D721Med (cell line): ENCODE measurements around the gene GALNT2.

ENCODE experiments used
- DNase-seq: peaks from one replicate; pipeline ENCODE4 v3.0.0; 2011; ENCODE audit warnings: low spot score; ENCODE audit not compliant: insufficient read length
- FAIRE-seq: peaks from 2 replicates; lab custom pipeline; 2011; peaks lifted over from hg19 to GRCh38; lab: Jason Lieb, UNC
- TF ChIP-seq, protein P1 (sequence below): IDR thresholded peaks from 2 replicates; pipeline ENCODE4 v1.5.1; 2012; ENCODE audit warnings: mild to moderate bottlenecking, control low read depth; ENCODE audit not compliant: insufficient read depth; ENCODE audit errors: missing control alignments

GALNT2 gene

DNA sequence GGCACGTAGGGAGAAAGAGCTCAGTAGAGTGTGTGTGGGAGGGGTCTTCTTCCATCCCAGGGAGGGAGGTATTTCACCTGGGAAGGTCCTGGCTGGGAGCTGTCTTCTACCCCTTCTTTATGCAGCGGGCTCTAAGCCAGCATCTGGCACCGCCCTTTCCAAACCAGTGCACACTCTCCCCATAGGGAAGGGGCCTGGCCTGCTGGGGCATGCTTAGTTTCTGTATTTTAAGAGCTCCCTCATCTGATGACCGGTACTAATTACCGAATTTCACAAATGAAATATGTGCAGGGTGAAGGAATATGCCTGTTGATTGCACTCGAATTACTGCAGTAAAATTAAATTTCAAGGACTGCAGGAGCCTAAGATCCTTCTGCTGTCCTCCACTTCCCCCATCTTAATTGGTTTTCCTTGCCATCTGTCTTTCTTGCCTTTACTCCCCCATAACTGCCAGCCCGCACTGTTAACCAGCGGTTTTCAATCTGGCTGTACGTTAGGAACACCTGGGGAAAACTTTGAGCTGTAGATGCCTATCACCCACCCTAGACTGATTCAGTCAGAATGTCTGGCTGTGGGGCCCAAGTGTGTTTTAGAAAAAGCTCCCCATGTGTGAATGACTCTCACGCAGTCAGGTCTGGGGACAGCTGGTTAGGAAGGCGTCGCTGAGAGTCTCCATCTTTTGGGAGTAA, 20.1 kb downstream of the GALNT2 start:
- TF ChIP-seq, protein P1, sequence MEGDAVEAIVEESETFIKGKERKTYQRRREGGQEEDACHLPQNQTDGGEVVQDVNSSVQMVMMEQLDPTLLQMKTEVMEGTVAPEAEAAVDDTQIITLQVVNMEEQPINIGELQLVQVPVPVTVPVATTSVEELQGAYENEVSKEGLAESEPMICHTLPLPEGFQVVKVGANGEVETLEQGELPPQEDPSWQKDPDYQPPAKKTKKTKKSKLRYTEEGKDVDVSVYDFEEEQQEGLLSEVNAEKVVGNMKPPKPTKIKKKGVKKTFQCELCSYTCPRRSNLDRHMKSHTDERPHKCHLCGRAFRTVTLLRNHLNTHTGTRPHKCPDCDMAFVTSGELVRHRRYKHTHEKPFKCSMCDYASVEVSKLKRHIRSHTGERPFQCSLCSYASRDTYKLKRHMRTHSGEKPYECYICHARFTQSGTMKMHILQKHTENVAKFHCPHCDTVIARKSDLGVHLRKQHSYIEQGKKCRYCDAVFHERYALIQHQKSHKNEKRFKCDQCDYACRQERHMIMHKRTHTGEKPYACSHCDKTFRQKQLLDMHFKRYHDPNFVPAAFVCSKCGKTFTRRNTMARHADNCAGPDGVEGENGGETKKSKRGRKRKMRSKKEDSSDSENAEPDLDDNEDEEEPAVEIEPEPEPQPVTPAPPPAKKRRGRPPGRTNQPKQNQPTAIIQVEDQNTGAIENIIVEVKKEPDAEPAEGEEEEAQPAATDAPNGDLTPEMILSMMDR, result no peak
- FAIRE-seq (no peak), DNase-seq (no peak)

GRCh38 chr1:230087717-230088105, 20.7 kb downstream of the GALNT2 start:
- DNase-seq, result no peak
- no peak for FAIRE-seq
- TF ChIP-seq, protein P1, result no peak

DNA sequence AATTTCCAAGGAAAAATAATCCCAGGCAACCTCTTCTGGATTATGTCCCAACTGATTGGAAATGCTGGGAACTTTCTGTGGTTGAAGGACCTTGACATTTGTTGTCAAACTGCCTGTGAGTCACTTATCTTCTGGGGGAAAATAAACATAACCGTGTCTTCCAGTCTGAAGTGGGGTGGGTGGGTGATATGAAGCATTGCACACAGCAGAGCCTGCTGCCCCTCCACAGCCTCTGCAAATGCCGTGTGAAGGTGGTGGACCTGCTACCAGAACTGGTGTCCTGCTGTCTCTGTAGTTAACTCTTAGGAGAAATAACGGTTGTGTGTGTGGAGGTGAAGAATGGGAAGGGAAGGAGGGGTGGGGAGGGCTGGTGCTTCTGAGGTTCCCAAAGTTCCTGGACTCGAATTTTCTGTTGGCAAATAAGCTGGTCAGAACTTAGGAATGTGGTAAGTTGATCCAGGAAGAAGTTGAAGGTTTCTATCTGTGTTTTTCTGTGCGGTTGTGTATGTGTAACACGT, 23.2 kb downstream of the GALNT2 start:
- FAIRE-seq, result no peak
- DNase-seq, result no peak
- TF ChIP-seq, protein P1, result no peak

GRCh38 chr1:230091473-230092231, 24.6 kb downstream of the GALNT2 start:
- FAIRE-seq (no peak), DNase-seq (no peak)
- TF ChIP-seq, protein P1, result no peak

GRCh38 chr1:230094746-230095145, 27.7 kb downstream of the GALNT2 start:
- FAIRE-seq (peak; percentile 86), DNase-seq (peak; percentile 77)
- TF ChIP-seq, protein P1, result no peak

- no peak for FAIRE-seq
- DNase-seq, result no peak
- TF ChIP-seq, protein P1, result no peak
Measured at GRCh38 chr1:230095938-230096337, 28.9 kb downstream of the GALNT2 start.

DNA sequence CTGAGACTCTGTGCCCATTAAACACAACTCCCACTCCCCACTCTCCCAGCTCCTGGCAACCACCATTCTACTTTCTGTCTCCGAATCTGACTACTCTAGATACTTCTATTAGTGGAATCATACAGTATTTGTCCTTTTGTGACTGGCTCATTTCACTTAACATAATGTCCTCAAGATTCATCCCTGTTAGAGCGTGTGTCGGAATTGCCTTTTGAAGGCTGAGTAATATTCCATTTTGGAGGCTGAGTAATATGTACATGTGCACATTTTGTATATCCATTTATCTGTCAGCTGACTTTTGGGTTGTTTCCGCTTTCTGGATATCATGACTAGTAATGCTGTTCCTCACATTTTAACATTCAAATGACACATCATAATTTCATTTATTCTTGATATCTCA, 30.3 kb downstream of the GALNT2 start:
- FAIRE-seq (peak; percentile 11), DNase-seq (no peak)
- TF ChIP-seq, protein P1, result no peak
